Stimulated activated CD8-positive, alpha-beta memory T cell treated with anti-CD3 and anti-CD28 coated beads, Interleukin-12 subunit alpha, Interleukin-12 subunit beta, amount 100 ng/mL, for 1 hour (primary cell): ENCODE results near the gene HOXB1.

ENCODE experiments used
- DNase-seq: peaks from one replicate; pipeline ENCODE4 v3.0.0-alpha.2; 2020; ENCODE audit warnings: low read depth

HOXB1 gene

GRCh38 chr17:48530887-48531272 is at the start of gene HOXB1:
Gene HOXB1 (minus strand): TSS chr17:48531011. CDS start chr17:48530904, 107 bp downstream.
- no peak for DNase-seq

- no peak for DNase-seq
Observed at GRCh38 chr17:48579760-48580554, 49.1 kb upstream of the HOXB1 start.

GRCh38 chr17:48579471-48579759 is 48.6 kb upstream of the HOXB1 start:
- no peak for DNase-seq

GRCh38 chr17:48578616-48579470 is 48.0 kb upstream of the HOXB1 start:
- DNase-seq, result no peak

- DNase-seq, result peak; percentile 45
Observed at GRCh38 chr17:48577946-48578615, 47.3 kb upstream of the HOXB1 start, which contains the start of gene HOXB4. Gene HOXB4 (minus strand): TSS chr17:48578350. CDS start chr17:48578319, 31 bp downstream.

GRCh38 chr17:48577330-48577945 is 46.6 kb upstream of the HOXB1 start:
- DNase-seq, result no peak

- no peak for DNase-seq
Observed at GRCh38 chr17:48576479-48577309, 45.9 kb upstream of the HOXB1 start.

GRCh38 chr17:48575673-48576478 is 45.1 kb upstream of the HOXB1 start:
- no peak for DNase-seq

- DNase-seq, result no peak
Observed at GRCh38 chr17:48575066-48575582, 44.3 kb upstream of the HOXB1 start.

GRCh38 chr17:48574505-48575065 is 43.8 kb upstream of the HOXB1 start:
- no peak for DNase-seq

- no peak for DNase-seq
Observed at GRCh38 chr17:48571826-48572417, 41.1 kb upstream of the HOXB1 start.

GRCh38 chr17:48571024-48571818 is 40.4 kb upstream of the HOXB1 start:
- DNase-seq, result no peak

GRCh38 chr17:48570325-48571023 is 39.7 kb upstream of the HOXB1 start:
- DNase-seq, result no peak

GRCh38 chr17:48569674-48570324 is 39.0 kb upstream of the HOXB1 start:
- no peak for DNase-seq

- DNase-seq, result no peak
Observed at GRCh38 chr17:48569240-48569582, 38.4 kb upstream of the HOXB1 start.

- no peak for DNase-seq
Observed at GRCh38 chr17:48568499-48569239, 37.9 kb upstream of the HOXB1 start.
